GM12878 (cell line): Measurements from ENCODE around the gene RABEP2. TPM values are rescaled to one million over a fixed set of nuclear protein-coding genes. Genes with fewer than 3 reads are reported as not detected.

Experiments
- ATAC-seq: fragments of 200-7000 bp; cut with Tn5 transposase; 3 replicates; pipeline ENCODE4 v1.9.1; 2020; ENCODE audit warnings: mild to moderate bottlenecking, moderate library complexity
- BruUV-seq: library from RNA; stranded (reverse); fragments of 400-500 nt; replicated peaks from 2 replicates; lab custom pipeline; 2021; lab: Mats Ljungman, UMichigan
- CTCF ChIA-PET: fragments of 300-600 bp; sonication (Branson Sonifier 250); formaldehyde crosslinking; extraction: SDS; loops from one replicate; lab custom pipeline; 2021; ENCODE audit warnings: inconsistent platforms; lab: Yijun Ruan, JAX
- POLR2A ChIA-PET: fragments of 350-600 bp; formaldehyde crosslinking; extraction: SDS; loops from one replicate; lab custom pipeline; 2021; ENCODE audit warnings: inconsistent platforms; lab: Charles Lee
- RAD21 ChIA-PET: fragments of 300-600 bp; sonication (Branson Sonifier 250); formaldehyde crosslinking; loops from one replicate; lab custom pipeline; 2023; ENCODE audit warnings: antibody characterized with exemption; ENCODE audit not compliant: unreplicated experiment; lab: Charles Lee
- SMC1A ChIA-PET: fragments of 300-600 bp; sonication (Branson Sonifier 250); formaldehyde crosslinking; loops from one replicate; lab custom pipeline; 2023; ENCODE audit not compliant: unreplicated experiment, uncharacterized antibody; lab: Charles Lee
- DNase-seq: peaks from one replicate; pipeline ENCODE4 v3.0.0-alpha.2; 2011; ENCODE audit warnings: low read depth, low spot score
- FAIRE-seq: peaks from 3 replicates; lab custom pipeline; 2011; peaks lifted over from hg19 to GRCh38; lab: Jason Lieb, UNC
- H2AFZ ChIP-seq: 2 replicates; pipeline ENCODE4 v1.6.0; 2011; ENCODE audit warnings: low read depth, low read length, control low read depth; ENCODE audit not compliant: control insufficient read depth
- H3K27ac ChIP-seq: 2 replicates; pipeline ENCODE4 v1.5.1; 2011; ENCODE audit warnings: control low read depth; ENCODE audit not compliant: control insufficient read depth, insufficient read depth
- H3K27me3 ChIP-seq, 2 experiments: replicated peaks in 1 of 2; 2 replicates each; pipeline versions ENCODE4 v1.6.0 to v1.6.1; 2011; ENCODE audit warnings: low read length in 1 of 2; ENCODE audit not compliant: control insufficient read depth in 2 of 2, insufficient read depth in 2 of 2
- H3K36me3 ChIP-seq, 2 experiments: 2 replicates each; pipeline ENCODE4 v1.5.1; 2011; ENCODE audit warnings: low read length in 1 of 2; ENCODE audit not compliant: control insufficient read depth in 2 of 2, insufficient read depth in 2 of 2
- H3K4me1 ChIP-seq: 2 replicates; pipeline ENCODE4 v1.6.1; 2011; ENCODE audit warnings: mild to moderate bottlenecking, low read length, moderate library complexity, mixed read lengths; ENCODE audit not compliant: control insufficient read depth, insufficient read depth
- H3K4me2 ChIP-seq: 2 replicates; pipeline ENCODE4 v1.6.0; 2011; ENCODE audit warnings: control low read depth; ENCODE audit not compliant: control insufficient read depth, insufficient read depth
- H3K4me3 ChIP-seq: fragments of 200-600 bp; sonication (generic); 2 replicates; pipeline ENCODE4 v1.5.1; 2016
- H3K79me2 ChIP-seq: 2 replicates; pipeline ENCODE4 v1.6.0; 2011; ENCODE audit warnings: low read length; ENCODE audit not compliant: control insufficient read depth, insufficient read depth
- H3K9ac ChIP-seq: 2 replicates; pipeline ENCODE4 v1.8.0; 2011; ENCODE audit warnings: low read length, control low read depth, mixed read lengths; ENCODE audit not compliant: control insufficient read depth, insufficient read depth
- H3K9me3 ChIP-seq: replicated peaks from 3 replicates; pipeline ENCODE4 v1.5.1; 2011; ENCODE audit warnings: mild to moderate bottlenecking, low read length; ENCODE audit not compliant: control insufficient read depth, insufficient read depth
- H4K20me1 ChIP-seq: 2 replicates; pipeline ENCODE4 v1.6.0; 2011; ENCODE audit not compliant: control insufficient read depth, insufficient read depth
- ASH2L ChIP-seq: fragments of 300-600, 200-600 bp; sonication (generic); IDR thresholded peaks from 2 replicates; pipeline ENCODE4 v1.6.1; 2017; ENCODE audit warnings: low read depth, mild to moderate bottlenecking, borderline replicate concordance
- EED ChIP-seq: sonication (generic); IDR thresholded peaks from 2 replicates; pipeline ENCODE4 v1.6.1; 2016; ENCODE audit warnings: antibody characterized with exemption, low read depth
- ESRRA ChIP-seq: IDR thresholded peaks from 2 replicates; pipeline ENCODE4 v1.6.1; 2012; ENCODE audit warnings: mild to moderate bottlenecking, low read length, improper control_type of control experiment
- JUND ChIP-seq: IDR thresholded peaks from 2 replicates; pipeline ENCODE4 v1.6.1; 2012; ENCODE audit warnings: low read depth, mild to moderate bottlenecking, low read length, improper control_type of control experiment, moderate library complexity
- KDM1A ChIP-seq: fragments of 200-600 bp; sonication (generic); IDR thresholded peaks from 2 replicates; pipeline ENCODE4 v1.6.1; 2016; ENCODE audit warnings: borderline replicate concordance
- MTA2 ChIP-seq: fragments of 450-650 bp; IDR thresholded peaks from 2 replicates; pipeline ENCODE4 v1.6.1; 2016; ENCODE audit warnings: low read depth, mild to moderate bottlenecking, moderate library complexity
- NFIC ChIP-seq: IDR thresholded peaks from 2 replicates; pipeline ENCODE4 v1.6.1; 2012; ENCODE audit warnings: low read depth, mild to moderate bottlenecking, inconsistent platforms, low read length, moderate library complexity
- NFXL1 ChIP-seq: fragments of 450-650 bp; IDR thresholded peaks from 2 replicates; pipeline ENCODE4 v1.6.1; 2017; ENCODE audit warnings: antibody characterized with exemption, mild to moderate bottlenecking, borderline replicate concordance
- NRF1 ChIP-seq: conservative IDR thresholded peaks from 2 replicates; pipeline ENCODE4 v1.6.1; 2011; ENCODE audit warnings: mild to moderate bottlenecking, low read depth, low read length, improper control_type of control experiment
- RFX5 ChIP-seq: IDR thresholded peaks from 2 replicates; pipeline ENCODE4 v1.6.1; 2011; ENCODE audit warnings: low read depth, low read length, improper control_type of control experiment
- SMAD1 ChIP-seq: fragments of 450-650 bp; IDR thresholded peaks from 2 replicates; pipeline ENCODE4 v1.6.1; 2018; ENCODE audit warnings: mild to moderate bottlenecking, low read depth; ENCODE audit not compliant: partially characterized antibody
- WGBS: methylation state at CpG from one replicate; pipeline ENCODE4 v1.1.6; 2016; ENCODE audit warnings: low lambda C conversion rate; ENCODE audit not compliant: insufficient replicate concordance, insufficient coverage; ENCODE audit errors: missing lambda C conversion rate; 5-methylcytosine and 5-hydroxymethylcytosine counted together
- in situ Hi-C: fragments of 300-500 bp; cut with MboI; formaldehyde crosslinking; loops from 9 replicates; pipeline ENCODE4 v1.14.3; 2018; ENCODE audit warnings: mixed read lengths
- intact Hi-C: fragments of 100-400 bp; cut with micrococcal nuclease; formaldehyde crosslinking; loops from one replicate; pipeline ENCODE4 v1.14.2; 2022; ENCODE audit not compliant: unreplicated experiment
- polyA plus RNA-seq, 11 experiments: library from polyadenylated mRNA; depleted of rRNA in 4 of 11; unstranded in 6 of 11; stranded (reverse) in 5 of 11; fragments of >200 nt; fragmentation: Nextera tagmentation in 4 of 11; fragmentation: Illumina TruSeq in 1 of 11; extraction: Ambion mirVana in 4 of 11; extraction: Trizol in 1 of 11; gene quantifications; 1 replicate in 1 of 11; 2 replicates in 10 of 11; pipeline versions ENCODE4 v1.2.1 to v1.2.3, GENCODE V29; 2011 to 2016; ENCODE audit warnings: inconsistent platforms in 2 of 11, missing spikeins in 2 of 11, low read depth in 1 of 11
- total RNA-seq, 4 experiments: library from RNA; depleted of rRNA in 3 of 4; stranded (reverse); fragments of >200 nt in 3 of 4; fragmentation: Illumina TruSeq in 1 of 4; extraction: Trizol in 1 of 4; gene quantifications; 2 replicates each; pipeline versions ENCODE4 v1.2.1 to v1.2.3, GENCODE V29; 2013 to 2021
- TF ChIP-seq, protein P1 (sequence below): fragments of 450-650 bp; formaldehyde crosslinking; IDR thresholded peaks from 2 replicates; pipeline ENCODE4 v1.4.0; 2022; ENCODE audit warnings: mild to moderate bottlenecking, moderate library complexity
- TF ChIP-seq, protein P2 (sequence below): IDR thresholded peaks from 2 replicates; pipeline ENCODE4 v1.6.1; 2011; ENCODE audit warnings: low read depth, low read length, improper control_type of control experiment, borderline replicate concordance
- TF ChIP-seq, protein P3 (sequence below): IDR thresholded peaks from 2 replicates; pipeline ENCODE4 v1.6.1; 2011; ENCODE audit warnings: low read depth, mild to moderate bottlenecking, low read length, moderate library complexity, borderline replicate concordance; ENCODE audit errors: extremely low read depth
- TF ChIP-seq, protein P4 (sequence below): fragments of 450-650 bp; IDR thresholded peaks from 2 replicates; pipeline ENCODE4 v1.6.1; 2017; ENCODE audit warnings: mild to moderate bottlenecking, low read depth, inconsistent platforms; ENCODE audit not compliant: poor library complexity, severe bottlenecking

RABEP2 gene
- total and polyA plus RNA-seq, 10 of the 15 experiments (the other 5 are each of a cell fraction or from before 2014, with no cell fraction given) = 0.47 to 33.2 (median 18.6) TPM

DNA sequence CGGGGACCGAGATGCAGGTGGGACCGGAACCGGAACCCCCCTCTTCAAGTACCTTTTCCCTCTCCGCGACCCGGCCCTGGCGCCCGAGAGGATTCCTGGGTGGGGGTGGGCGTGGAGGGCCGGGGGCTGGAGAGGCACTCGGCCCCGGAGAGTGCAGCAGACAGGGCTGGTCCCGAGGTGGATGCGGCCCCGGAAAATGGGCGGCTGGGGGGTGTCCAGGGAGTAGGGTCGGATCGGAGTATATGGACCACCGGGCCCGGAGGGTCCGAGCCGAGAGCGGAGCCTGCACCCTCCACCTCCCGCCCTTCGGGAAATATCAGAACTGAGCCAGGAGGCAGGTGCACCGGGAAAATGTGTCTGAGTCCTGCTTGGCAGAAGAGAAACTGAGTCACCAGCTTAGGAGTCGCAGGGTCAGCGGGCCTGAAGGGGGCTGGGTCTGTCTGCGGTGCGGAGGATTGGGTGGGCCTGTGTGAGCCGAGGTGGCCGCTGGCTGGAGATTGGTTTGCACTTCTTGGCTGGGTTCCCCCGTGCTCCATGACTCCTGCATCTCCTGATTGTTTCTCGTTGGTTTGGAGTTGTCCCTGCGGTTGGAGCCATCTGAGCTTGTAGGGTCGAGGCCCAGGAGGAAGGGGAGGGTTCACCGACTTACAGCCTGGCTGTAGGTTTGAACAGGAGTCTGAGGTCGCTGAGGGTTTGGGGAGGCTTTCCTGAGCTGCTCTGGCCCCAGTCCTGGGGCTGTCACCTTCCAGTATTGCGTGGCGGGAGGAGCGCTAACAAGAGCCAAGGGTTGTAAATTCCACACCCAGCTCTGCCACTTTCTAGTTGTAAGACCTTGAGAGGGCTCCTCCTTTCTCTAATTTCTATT lies 60.9 kb downstream of the RABEP2 start (continued):
- TF ChIP-seq, protein P1, sequence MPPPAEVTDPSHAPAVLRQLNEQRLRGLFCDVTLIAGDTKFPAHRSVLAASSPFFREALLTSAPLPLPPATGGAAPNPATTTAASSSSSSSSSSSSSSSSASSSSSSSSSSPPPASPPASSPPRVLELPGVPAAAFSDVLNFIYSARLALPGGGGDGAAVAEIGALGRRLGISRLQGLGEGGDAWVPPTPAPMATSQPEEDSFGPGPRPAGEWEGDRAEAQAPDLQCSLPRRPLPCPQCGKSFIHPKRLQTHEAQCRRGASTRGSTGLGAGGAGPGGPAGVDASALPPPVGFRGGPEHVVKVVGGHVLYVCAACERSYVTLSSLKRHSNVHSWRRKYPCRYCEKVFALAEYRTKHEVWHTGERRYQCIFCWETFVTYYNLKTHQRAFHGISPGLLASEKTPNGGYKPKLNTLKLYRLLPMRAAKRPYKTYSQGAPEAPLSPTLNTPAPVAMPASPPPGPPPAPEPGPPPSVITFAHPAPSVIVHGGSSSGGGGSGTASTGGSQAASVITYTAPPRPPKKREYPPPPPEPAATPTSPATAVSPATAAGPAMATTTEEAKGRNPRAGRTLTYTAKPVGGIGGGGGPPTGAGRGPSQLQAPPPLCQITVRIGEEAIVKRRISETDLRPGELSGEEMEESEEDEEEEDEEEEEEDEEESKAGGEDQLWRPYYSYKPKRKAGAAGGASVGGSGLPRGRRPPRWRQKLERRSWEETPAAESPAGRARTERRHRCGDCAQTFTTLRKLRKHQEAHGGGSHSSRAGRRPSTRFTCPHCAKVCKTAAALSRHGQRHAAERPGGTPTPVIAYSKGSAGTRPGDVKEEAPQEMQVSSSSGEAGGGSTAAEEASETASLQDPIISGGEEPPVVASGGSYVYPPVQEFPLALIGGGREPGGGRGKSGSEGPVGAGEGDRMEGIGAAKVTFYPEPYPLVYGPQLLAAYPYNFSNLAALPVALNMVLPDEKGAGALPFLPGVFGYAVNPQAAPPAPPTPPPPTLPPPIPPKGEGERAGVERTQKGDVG (CRISPR knock-in tag) = no peak
- TF ChIP-seq NFIC (no peak), ASH2L (peak; percentile 9; the same call in 1 of the 2 replicates)

DNA sequence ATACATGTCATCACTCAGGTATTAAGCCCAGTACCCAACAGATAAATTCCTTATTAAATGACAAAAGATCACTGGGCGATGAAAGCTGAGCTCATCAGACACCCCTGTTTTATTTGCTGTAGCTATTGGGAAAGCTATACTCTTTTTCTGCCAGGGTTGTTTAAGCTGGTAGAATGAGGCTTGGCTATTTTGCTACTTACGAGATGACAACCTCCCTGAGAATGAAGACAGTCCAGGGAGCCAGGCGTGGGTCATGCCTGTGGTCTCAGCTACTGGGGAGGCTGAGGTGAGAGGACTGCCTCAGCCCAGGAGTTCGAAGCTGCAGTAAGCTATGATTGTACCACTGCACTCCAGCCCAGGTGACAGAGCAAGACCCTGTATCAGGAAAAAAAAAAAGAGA lies 65.7 kb downstream of the RABEP2 start:
- no peak overlapping the region for H2AFZ ChIP-seq
- H3K27ac ChIP-seq = no peak overlapping the region
- peaks cover 5% of the 10 kb centered on the region for H3K4me1 ChIP-seq
- H3K79me2 ChIP-seq = peaks cover 25% of the 10 kb centered on the region
- WGBS = 95% methylated on average over 4 of the region's 4 CpGs
- H3K27me3 ChIP-seq = no peaks in the 10 kb centered on the region
- no peak overlapping the region for H3K4me2 ChIP-seq
- CTCF ChIA-PET = interaction anchor here (0.6 to 1.9 kb wide), 4 partner anchors 12 to 88 kb away, joined by 3 to 13 read pairs (median 6); partner anchors contain the start of gene TUFM
- POLR2A ChIA-PET = interaction anchor here (0.6 kb wide), 1 partner anchor 367 kb away, joined by 6 read pairs; the partner anchor contains the start of gene CLN3
- no peak for FAIRE-seq
- no peak for ATAC-seq
- intact Hi-C loops (no loop called here), in situ Hi-C loops (no loop called here)
- H3K9me3 ChIP-seq = no peaks in the 10 kb centered on the region
- SMC1A ChIA-PET = interaction anchor here (1.0 to 2.7 kb wide), 3 partner anchors 11 to 85 kb away, joined by 5 to 13 read pairs (median 8); no protein-coding TSS in a partner anchor
- no peak overlapping the region for H3K9ac ChIP-seq
- no peaks in the 10 kb centered on the region for H3K36me3 ChIP-seq
- no peak for DNase-seq
- RAD21 ChIA-PET = no interaction called here
- BruUV-seq = no TSS peak
- H4K20me1 ChIP-seq = no peaks in the 10 kb centered on the region
- no peak overlapping the region for H3K4me3 ChIP-seq
- TF ChIP-seq, protein P2, sequence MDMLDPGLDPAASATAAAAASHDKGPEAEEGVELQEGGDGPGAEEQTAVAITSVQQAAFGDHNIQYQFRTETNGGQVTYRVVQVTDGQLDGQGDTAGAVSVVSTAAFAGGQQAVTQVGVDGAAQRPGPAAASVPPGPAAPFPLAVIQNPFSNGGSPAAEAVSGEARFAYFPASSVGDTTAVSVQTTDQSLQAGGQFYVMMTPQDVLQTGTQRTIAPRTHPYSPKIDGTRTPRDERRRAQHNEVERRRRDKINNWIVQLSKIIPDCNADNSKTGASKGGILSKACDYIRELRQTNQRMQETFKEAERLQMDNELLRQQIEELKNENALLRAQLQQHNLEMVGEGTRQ = no peak
- TF ChIP-seq MTA2 (no peak), EED (no peak), NRF1 (no peak), JUND (no peak), ESRRA (no peak), NFXL1 (no peak), RFX5 (no peak), SMAD1 (no peak), KDM1A (no peak)
- TF ChIP-seq, protein P3, sequence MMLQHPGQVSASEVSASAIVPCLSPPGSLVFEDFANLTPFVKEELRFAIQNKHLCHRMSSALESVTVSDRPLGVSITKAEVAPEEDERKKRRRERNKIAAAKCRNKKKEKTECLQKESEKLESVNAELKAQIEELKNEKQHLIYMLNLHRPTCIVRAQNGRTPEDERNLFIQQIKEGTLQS = no peak
- TF ChIP-seq, protein P4, sequence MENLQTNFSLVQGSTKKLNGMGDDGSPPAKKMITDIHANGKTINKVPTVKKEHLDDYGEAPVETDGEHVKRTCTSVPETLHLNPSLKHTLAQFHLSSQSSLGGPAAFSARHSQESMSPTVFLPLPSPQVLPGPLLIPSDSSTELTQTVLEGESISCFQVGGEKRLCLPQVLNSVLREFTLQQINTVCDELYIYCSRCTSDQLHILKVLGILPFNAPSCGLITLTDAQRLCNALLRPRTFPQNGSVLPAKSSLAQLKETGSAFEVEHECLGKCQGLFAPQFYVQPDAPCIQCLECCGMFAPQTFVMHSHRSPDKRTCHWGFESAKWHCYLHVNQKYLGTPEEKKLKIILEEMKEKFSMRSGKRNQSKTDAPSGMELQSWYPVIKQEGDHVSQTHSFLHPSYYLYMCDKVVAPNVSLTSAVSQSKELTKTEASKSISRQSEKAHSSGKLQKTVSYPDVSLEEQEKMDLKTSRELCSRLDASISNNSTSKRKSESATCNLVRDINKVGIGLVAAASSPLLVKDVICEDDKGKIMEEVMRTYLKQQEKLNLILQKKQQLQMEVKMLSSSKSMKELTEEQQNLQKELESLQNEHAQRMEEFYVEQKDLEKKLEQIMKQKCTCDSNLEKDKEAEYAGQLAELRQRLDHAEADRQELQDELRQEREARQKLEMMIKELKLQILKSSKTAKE = no peak
